Body of pancreas (tissue), 4 donors: Measurements from ENCODE around the gene TAF3. TPM values are rescaled to one million over a fixed set of nuclear protein-coding genes. Genes with fewer than 3 reads are reported as not detected.

ENCODE experiments used
- ATAC-seq: fragments of 150-250 bp; one replicate; pipeline ENCODE4 v1.9.1; 2016
- DNase-seq, 4 donors: peaks; one replicate each; pipeline ENCODE4 v3.0.0-alpha.2; 2019
- H3K27ac ChIP-seq, 4 donors: fragments of 200-600 bp; sonication (generic); 1 replicate in 3 of 4; 2 replicates in 1 of 4; pipeline versions ENCODE4 v1.5.1 to v1.6.1; 2016 to 2019; ENCODE audit warnings: mild to moderate bottlenecking in 1 of 4, mixed read lengths in 1 of 4, moderate library complexity in 1 of 4
- H3K27me3 ChIP-seq, 2 donors: fragments of 200-600 bp; sonication (generic); one replicate each; pipeline ENCODE4 v1.6.0; 2016; ENCODE audit warnings: mild to moderate bottlenecking in 1 of 2
- H3K36me3 ChIP-seq, 2 donors: fragments of 200-600 bp; sonication (generic); replicated peaks in 1 of 2; 2 replicates each; pipeline ENCODE4 v1.5.1; 2016; ENCODE audit warnings: low read depth in 2 of 2; ENCODE audit not compliant: insufficient read depth in 1 of 2
- H3K4me1 ChIP-seq: fragments of 200-600 bp; sonication (generic); one replicate; pipeline ENCODE4 v1.6.0; 2016
- H3K4me3 ChIP-seq, 2 donors: fragments of 200-600 bp; sonication (generic); 1 replicate in 1 of 2; 2 replicates in 1 of 2; pipeline ENCODE4 v1.5.1; 2016 to 2019
- H3K9me3 ChIP-seq, 3 donors: fragments of 200-600 bp; sonication (generic); 1 replicate in 2 of 3; 2 replicates in 1 of 3; pipeline ENCODE4 v1.5.1; 2016
- CTCF ChIP-seq, 7 experiments: fragments of 450-650 bp in 4 of 7; fragments of 200-600 bp in 3 of 7; sonication (generic) in 3 of 7; IDR thresholded peaks; one replicate each; pipeline ENCODE4 v1.5.1; 2016 to 2019; ENCODE audit warnings: antibody characterized with exemption in 7 of 7
- POLR2A ChIP-seq, 3 donors: fragments of 450-650 bp; IDR thresholded peaks; one replicate each; pipeline ENCODE4 v1.6.1; 2016; ENCODE audit warnings: antibody characterized with exemption in 3 of 3, mild to moderate bottlenecking in 2 of 3
- WGBS, 2 donors: methylation state at CpG; one replicate each; pipeline ENCODE4 v1.1.5; 2017; 5-methylcytosine and 5-hydroxymethylcytosine counted together
- intact Hi-C: fragments of 100-400 bp; cut with DNase I; formaldehyde crosslinking; loops from one replicate; pipeline ENCODE4 v1.15.1; 2023
- total RNA-seq, 2 donors: library from RNA; depleted of rRNA; stranded (reverse); fragments of >200 nt; gene quantifications; one replicate each; pipeline ENCODE4 v1.1.0, GENCODE V29; 2016

TAF3 gene
- total RNA-seq, 2 donors from 2014 or later, result 6.0 to 12.9 TPM

GRCh38 chr10:8051851-8052257, 233.5 kb downstream of the TAF3 start:
- no peak for TF ChIP-seq POLR2A (IDR thresholded peaks at IDR 0.05)
- TF ChIP-seq CTCF (IDR thresholded peaks at IDR 0.05), result no peak
- peaks cover 66% of the 10 kb centered on the region for H3K4me1 ChIP-seq

GRCh38 chr10:8052341-8052955, 234.1 kb downstream of the TAF3 start:
- Histone ChIP-seq H3K27me3 (peaks cover 0 to 77% of the 10 kb centered on the region in 2 donors), H3K27ac (no peak overlapping the region), H3K9me3 (no peaks in the 10 kb centered on the region), H3K4me1 (peaks cover 66% of the 10 kb centered on the region), H3K36me3 (no peaks in the 10 kb centered on the region), H3K4me3 (no peak overlapping the region)
- DNase-seq (no peak), ATAC-seq (no peak)
- intact Hi-C loops, result no loop called here
- TF ChIP-seq POLR2A (IDR thresholded peaks at IDR 0.05) (no peak), CTCF (IDR thresholded peaks at IDR 0.05) (no peak)
- 8 to 9% methylated on average over 32 of the region's 32 CpGs for WGBS, 2 donors

More at GRCh38 chr10:8051851-8052257, 233.5 kb downstream of the TAF3 start:
- H3K27ac ChIP-seq, result no peak overlapping the region
- H3K9me3 ChIP-seq, result no peaks in the 10 kb centered on the region
- no peaks in the 10 kb centered on the region for H3K36me3 ChIP-seq
- 3 to 5% methylated on average over 24 to 28 of the region's 29 CpGs for WGBS, 2 donors
- no peak for ATAC-seq
- intact Hi-C loops, result no loop called here
- DNase-seq, result no peak
- H3K4me3 ChIP-seq, result no peak overlapping the region
- peaks cover 0 to 83% of the 10 kb centered on the region in 2 donors for H3K27me3 ChIP-seq

GRCh38 chr10:8052956-8053445, 234.7 kb downstream of the TAF3 start:
- H3K4me1 ChIP-seq, result peaks cover 66% of the 10 kb centered on the region
- no peaks in the 10 kb centered on the region for H3K9me3 ChIP-seq
- TF ChIP-seq CTCF (IDR thresholded peaks at IDR 0.05) (peak in 2 of 7 experiments; percentile 49 to 57), POLR2A (IDR thresholded peaks at IDR 0.05) (no peak)

GRCh38 chr10:8053446-8054243, 235.3 kb downstream of the TAF3 start:
- H3K4me3 ChIP-seq, result no peak overlapping the region
- ATAC-seq (peak; percentile 76), DNase-seq (peak; percentile 54 to 77 (median 67))
- peaks cover 0 to 65% of the 10 kb centered on the region in 2 donors for H3K27me3 ChIP-seq
- peaks cover 66% of the 10 kb centered on the region for H3K4me1 ChIP-seq
- no peak overlapping the region for H3K27ac ChIP-seq
- intact Hi-C loops, result no loop called here
- no peaks in the 10 kb centered on the region for H3K36me3 ChIP-seq
- no peaks in the 10 kb centered on the region for H3K9me3 ChIP-seq
- TF ChIP-seq CTCF (IDR thresholded peaks at IDR 0.05), result peak in 5 of 7 experiments; percentile 13 to 55 (median 40)
- no peak for TF ChIP-seq POLR2A (IDR thresholded peaks at IDR 0.05)
- 4 to 9% methylated on average over 40 to 60 of the region's 60 CpGs for WGBS, 2 donors

More at GRCh38 chr10:8052956-8053445, 234.7 kb downstream of the TAF3 start:
- DNase-seq (no peak), ATAC-seq (no peak)
- 7% methylated on average over 16 to 17 of the region's 17 CpGs for WGBS, 2 donors
- H3K27me3 ChIP-seq, result peaks cover 0 to 71% of the 10 kb centered on the region in 2 donors
- intact Hi-C loops, result no loop called here
- H3K36me3 ChIP-seq, result no peaks in the 10 kb centered on the region
- H3K4me3 ChIP-seq, result no peak overlapping the region
- no peak overlapping the region for H3K27ac ChIP-seq
